Upper lobe of left lung (tissue), 4 donors: ENCODE results near the gene OTULIN.

Experiments
- EP300 ChIP-seq, 4 donors: sonication (generic); formaldehyde crosslinking; IDR thresholded peaks; one replicate each; pipeline ENCODE4 v1.5.1; 2017; ENCODE audit warnings: antibody characterized with exemption in 4 of 4, control low read depth in 2 of 4
- POLR2A ChIP-seq, 4 donors: fragments of 450-650 bp; IDR thresholded peaks; one replicate each; pipeline ENCODE4 v1.5.1; 2016 to 2017; ENCODE audit warnings: antibody characterized with exemption in 4 of 4, mild to moderate bottlenecking in 2 of 4
- TF ChIP-seq, protein P1 (sequence below), 6 experiments: fragments of 450-650 bp in 4 of 6; fragments of 200-600 bp in 2 of 6; sonication (generic) in 2 of 6; IDR thresholded peaks; one replicate each; pipeline ENCODE4 v1.5.1; 2016 to 2019; ENCODE audit warnings: antibody characterized with exemption in 6 of 6

DNA sequence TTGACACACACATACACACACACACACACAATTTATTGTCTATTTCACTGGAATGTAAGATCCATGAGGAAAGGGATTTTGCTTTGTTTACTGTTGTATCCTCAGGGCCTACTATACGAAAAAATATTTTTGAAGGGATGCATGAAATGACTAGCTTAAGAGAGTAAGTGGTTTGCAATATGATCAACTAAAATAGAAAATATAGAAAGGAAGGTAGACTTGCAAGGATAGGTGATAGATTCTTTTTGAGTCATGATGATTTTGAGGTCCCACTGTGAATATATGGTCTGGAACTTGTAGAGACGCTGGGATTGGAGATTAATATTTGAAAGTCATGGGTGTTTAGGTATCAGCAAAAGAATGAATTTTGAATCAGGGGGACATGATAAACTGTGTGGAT lies 28.9 kb upstream of the OTULIN start:
- TF ChIP-seq POLR2A (IDR thresholded peaks at IDR 0.05) (no peak), EP300 (IDR thresholded peaks at IDR 0.05) (no peak)
- TF ChIP-seq, protein P1, sequence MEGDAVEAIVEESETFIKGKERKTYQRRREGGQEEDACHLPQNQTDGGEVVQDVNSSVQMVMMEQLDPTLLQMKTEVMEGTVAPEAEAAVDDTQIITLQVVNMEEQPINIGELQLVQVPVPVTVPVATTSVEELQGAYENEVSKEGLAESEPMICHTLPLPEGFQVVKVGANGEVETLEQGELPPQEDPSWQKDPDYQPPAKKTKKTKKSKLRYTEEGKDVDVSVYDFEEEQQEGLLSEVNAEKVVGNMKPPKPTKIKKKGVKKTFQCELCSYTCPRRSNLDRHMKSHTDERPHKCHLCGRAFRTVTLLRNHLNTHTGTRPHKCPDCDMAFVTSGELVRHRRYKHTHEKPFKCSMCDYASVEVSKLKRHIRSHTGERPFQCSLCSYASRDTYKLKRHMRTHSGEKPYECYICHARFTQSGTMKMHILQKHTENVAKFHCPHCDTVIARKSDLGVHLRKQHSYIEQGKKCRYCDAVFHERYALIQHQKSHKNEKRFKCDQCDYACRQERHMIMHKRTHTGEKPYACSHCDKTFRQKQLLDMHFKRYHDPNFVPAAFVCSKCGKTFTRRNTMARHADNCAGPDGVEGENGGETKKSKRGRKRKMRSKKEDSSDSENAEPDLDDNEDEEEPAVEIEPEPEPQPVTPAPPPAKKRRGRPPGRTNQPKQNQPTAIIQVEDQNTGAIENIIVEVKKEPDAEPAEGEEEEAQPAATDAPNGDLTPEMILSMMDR (IDR thresholded peaks at IDR 0.05), result no peak
